ENCODE results near the gene BACH2.

BACH2 gene

GRCh38 chr6:90203672-90204071 lies 93.0 kb downstream of the BACH2 start:
- H3K4me3 ChIP-seq (ENCODE audit: low read depth, low read length), result no peak overlapping the region
- TF ChIP-seq CTCF (conservative IDR thresholded peaks at IDR 0.05; ENCODE audit: low read depth, low read length), result no peak
- DNase-seq (ENCODE audit: low read depth), result no peak

GRCh38 chr6:90202156-90202555 lies 94.5 kb downstream of the BACH2 start:
- no peak for TF ChIP-seq CTCF (conservative IDR thresholded peaks at IDR 0.05; ENCODE audit: low read depth, low read length)
- DNase-seq (ENCODE audit: low read depth), result no peak
- H3K4me3 ChIP-seq (ENCODE audit: low read depth, low read length), result no peak overlapping the region

- TF ChIP-seq CTCF (conservative IDR thresholded peaks at IDR 0.05; ENCODE audit: low read depth, low read length), result no peak
- DNase-seq (ENCODE audit: low read depth), result no peak
These were observed 96.7 kb downstream of the BACH2 start for GRCh38 chr6:90199900-90200299.

GRCh38 chr6:90198758-90199425 lies 97.8 kb downstream of the BACH2 start:
- no peak for DNase-seq (ENCODE audit: low read depth)
- TF ChIP-seq CTCF (conservative IDR thresholded peaks at IDR 0.05; ENCODE audit: low read depth, low read length), result no peak
- no peak overlapping the region for H3K4me3 ChIP-seq (ENCODE audit: low read depth, low read length)

More at GRCh38 chr6:90199900-90200299, 96.7 kb downstream of the BACH2 start:
- H3K4me3 ChIP-seq (ENCODE audit: low read depth, low read length), result no peak overlapping the region

- DNase-seq (ENCODE audit: low read depth), result peak; percentile 51
- H3K4me3 ChIP-seq (ENCODE audit: low read depth, low read length), result no peak overlapping the region
- TF ChIP-seq CTCF (conservative IDR thresholded peaks at IDR 0.05; ENCODE audit: low read depth, low read length), result no peak
These were observed 98.7 kb downstream of the BACH2 start for GRCh38 chr6:90197854-90198496.

- DNase-seq (ENCODE audit: low read depth), result no peak
- H3K4me3 ChIP-seq (ENCODE audit: low read depth, low read length), result no peak overlapping the region
- TF ChIP-seq CTCF (conservative IDR thresholded peaks at IDR 0.05; ENCODE audit: low read depth, low read length), result no peak
These were observed 101.4 kb downstream of the BACH2 start for GRCh38 chr6:90195094-90195829.
